Epithelial cell of prostate (primary cell): ENCODE measurements around the gene TRIM71.

ENCODE experiments used
- DNase-seq: peaks from one replicate; pipeline ENCODE4 v3.0.0-alpha.2; 2011; ENCODE audit warnings: low read depth, low spot score
- H3K27ac ChIP-seq: fragments of 450-650 bp; 2 replicates; pipeline ENCODE4 v1.5.1; 2017; ENCODE audit warnings: mild to moderate bottlenecking

The TRIM71 gene

GRCh38 chr3:32861681-32862080 is 43.9 kb downstream of the TRIM71 start:
- H3K27ac ChIP-seq: no peak overlapping the region
- DNase-seq: no peak

- no peak for DNase-seq
- H3K27ac ChIP-seq: no peak overlapping the region
These were observed 44.6 kb downstream of the TRIM71 start for GRCh38 chr3:32862247-32862935.

DNA sequence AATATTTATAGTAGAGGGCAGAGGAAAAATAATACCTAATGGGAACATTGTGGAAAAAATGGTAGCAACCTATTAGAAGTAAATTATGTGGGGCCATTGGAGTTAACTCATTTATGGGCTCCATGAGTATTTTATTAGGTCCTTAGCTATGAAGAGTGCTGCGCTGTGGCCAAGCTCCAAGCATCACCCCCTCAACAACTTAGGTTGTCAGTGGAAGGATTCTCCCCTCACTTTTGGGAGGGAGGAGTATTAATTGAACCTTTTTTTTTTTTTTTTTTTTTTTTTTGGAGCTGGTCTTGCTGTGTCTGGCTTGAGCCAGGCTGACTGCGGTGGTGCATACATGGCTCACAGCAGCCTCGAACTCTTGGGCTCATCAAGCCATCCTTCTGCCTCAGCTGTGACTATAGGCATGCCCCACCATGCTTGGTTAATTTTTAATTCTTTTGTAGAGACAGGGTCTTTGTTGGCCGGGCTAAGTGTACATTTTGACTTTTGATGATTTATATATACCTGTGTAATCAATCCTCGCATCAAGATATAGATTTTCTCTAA is 45.2 kb downstream of the TRIM71 start:
- H3K27ac ChIP-seq: no peak overlapping the region
- DNase-seq: no peak

DNA sequence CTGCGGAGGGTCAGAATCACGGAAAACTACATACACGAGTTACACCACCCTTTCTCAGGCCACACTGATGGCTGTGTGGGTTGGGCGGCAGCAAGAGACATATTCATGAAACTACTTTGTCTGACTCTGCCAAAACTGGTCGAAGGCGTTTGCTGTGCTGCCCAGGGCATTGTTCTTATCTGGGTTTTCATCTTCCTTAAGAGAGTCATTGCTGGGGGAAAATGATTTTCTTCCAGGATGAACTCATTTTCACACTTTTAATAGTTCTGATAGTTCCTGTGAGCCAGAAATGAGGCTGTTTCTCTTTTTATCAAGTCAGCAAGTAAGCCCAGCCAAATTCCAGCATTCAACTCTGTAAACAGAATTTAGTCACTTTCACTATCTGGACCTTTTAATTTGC is 47.6 kb downstream of the TRIM71 start:
- H3K27ac ChIP-seq: no peak overlapping the region
- peak; percentile 24 for DNase-seq

GRCh38 chr3:32866533-32866932 is 48.7 kb downstream of the TRIM71 start:
- no peak overlapping the region for H3K27ac ChIP-seq
- DNase-seq: no peak

DNA sequence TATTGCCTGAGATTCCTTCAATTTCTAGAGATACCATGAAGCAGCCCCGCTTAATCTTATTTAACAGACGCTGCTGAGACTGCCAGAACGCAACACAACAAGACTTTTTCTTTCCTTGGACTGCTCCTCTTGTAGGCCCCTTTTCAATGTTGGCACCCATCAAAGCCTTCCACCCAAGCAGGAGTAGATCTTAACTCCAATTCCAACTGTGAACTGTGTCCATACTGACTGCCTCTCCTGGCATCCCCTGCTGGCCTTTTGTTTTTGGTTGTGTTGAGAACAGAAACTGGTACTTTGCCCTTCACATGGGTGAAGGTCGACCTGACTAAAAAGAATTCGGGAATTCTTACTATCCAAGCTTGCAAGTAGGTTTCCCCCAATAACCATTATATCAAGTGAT is 50.2 kb downstream of the TRIM71 start:
- no peak overlapping the region for H3K27ac ChIP-seq
- DNase-seq: no peak

DNA sequence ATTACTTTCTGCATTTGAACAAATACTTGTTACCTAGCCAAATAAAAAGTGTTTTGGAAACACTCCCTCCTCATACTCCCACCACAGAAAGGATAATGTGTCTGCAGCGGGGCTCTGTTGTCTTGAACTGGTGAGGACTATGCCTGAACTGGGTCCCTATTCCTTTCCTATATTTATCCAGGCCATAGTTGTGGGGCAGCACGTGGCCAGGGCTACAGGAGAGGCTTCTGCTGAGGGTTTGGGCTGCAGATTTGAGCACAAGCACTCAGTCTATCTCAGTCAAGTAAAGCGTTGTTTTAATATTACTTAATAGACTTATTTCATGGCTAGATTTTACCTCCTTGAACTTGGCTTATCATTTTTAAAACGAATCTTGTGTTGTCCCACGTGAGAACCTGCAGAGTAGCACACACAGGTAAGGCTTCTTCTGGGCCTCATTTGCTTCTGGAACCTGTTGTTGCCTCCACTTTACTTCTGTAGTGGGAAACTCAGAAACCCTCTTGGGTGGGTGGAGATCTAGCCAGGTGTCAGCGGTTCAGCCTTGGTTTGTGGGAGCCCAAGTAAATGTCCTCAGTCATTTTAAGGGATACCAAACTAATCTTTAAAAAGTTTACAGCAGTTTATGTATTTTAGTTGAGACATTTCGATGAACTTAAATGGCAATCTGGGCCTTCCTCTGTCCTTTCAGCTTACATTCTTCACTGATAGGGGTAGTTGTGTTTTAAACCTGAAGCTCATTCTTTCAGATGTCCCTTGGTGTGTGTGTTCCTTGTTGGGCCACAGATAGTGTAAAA is 51.1 kb downstream of the TRIM71 start:
- H3K27ac ChIP-seq: no peak overlapping the region
- DNase-seq: no peak

- no peak overlapping the region for H3K27ac ChIP-seq
These were observed 51.8 kb downstream of the TRIM71 start for GRCh38 chr3:32869513-32870047.

DNA sequence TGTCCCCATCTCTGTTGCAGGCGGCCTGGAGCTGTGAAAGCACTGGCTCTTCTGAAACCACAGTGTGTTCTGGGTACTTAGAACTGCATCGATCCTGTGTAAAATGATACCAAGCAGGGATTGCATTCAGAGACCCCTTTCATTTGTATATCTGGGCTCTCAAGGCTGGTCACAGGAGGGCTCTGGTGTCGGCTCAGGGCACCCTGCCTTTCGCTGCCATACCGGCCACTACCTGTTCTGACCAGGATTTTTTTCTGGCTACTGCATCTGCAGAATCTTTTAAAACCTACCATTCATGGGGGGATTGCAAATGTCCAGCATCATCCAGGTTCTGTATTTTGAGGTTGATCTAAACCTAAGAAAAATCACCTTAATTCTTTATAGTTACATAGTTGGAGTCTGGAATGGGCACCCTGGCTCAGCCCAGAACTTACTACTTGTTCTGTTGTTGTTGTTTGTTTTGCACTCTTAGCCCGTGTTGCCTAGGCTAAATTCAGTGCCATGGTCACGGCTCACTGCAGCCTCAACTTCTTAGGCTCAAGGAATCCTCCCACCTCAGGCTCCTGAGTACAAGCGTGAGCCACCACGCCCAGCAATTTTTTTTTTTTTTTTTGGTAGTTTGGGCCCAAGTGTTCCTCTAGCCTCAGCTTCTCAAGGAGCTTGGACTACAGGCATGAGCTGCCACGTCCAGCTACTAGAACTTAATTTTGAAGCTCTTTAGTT is 52.7 kb downstream of the TRIM71 start:
- H3K27ac ChIP-seq: no peak overlapping the region
- no peak for DNase-seq

More at GRCh38 chr3:32869513-32870047, 51.8 kb downstream of the TRIM71 start:
- no peak for DNase-seq

DNA sequence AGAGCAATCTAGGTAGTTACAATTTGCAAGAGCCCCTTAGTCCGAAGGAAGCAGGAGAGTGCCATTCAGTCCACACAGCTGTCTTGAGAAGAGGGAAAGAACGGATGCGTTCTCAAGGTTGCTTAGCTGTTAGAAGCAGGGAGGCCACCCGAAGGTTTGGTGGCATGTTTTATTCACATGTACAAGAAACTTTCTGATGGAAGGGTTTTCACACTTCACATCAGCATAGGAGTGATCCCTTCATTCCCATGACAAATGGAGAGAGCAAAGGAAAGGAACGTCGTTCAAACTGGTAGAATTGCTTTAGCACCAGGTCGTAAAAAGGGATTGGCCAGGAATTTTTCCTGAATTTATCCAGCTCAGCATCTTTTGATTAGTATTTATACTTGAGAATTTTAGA is 53.5 kb downstream of the TRIM71 start:
- H3K27ac ChIP-seq: no peak overlapping the region
- no peak for DNase-seq

- H3K27ac ChIP-seq: no peak overlapping the region
- DNase-seq: no peak
These were observed 54.9 kb downstream of the TRIM71 start for GRCh38 chr3:32872487-32873382.

DNA sequence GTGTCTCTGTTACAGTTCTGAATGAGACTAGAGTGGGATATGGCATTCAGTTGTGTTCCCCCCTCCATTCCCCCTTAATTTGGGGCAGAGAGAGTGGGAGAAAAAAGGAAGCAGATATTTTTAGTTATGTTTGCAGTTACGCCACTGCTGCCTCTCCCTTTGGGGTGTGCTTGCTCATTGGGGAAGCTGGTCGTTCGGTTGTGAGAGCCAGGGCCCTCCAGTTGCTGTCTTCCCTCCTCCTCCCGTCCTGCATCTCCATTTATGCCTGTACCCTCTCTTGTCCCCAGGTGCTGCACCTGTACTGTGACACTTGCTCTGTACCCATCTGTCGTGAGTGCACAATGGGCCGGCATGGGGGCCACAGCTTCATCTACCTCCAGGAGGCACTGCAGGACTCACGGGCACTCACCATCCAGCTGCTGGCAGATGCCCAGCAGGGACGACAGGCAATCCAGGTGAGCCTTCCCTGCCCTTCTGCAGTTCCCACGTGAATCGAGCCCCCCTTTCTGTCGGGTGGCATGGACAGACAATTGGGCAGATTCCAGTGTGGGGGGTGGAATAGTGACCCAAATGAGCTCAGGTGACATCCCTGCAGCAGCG is 55.8 kb downstream of the TRIM71 start:
- H3K27ac ChIP-seq: no peak overlapping the region
- DNase-seq: no peak

DNA sequence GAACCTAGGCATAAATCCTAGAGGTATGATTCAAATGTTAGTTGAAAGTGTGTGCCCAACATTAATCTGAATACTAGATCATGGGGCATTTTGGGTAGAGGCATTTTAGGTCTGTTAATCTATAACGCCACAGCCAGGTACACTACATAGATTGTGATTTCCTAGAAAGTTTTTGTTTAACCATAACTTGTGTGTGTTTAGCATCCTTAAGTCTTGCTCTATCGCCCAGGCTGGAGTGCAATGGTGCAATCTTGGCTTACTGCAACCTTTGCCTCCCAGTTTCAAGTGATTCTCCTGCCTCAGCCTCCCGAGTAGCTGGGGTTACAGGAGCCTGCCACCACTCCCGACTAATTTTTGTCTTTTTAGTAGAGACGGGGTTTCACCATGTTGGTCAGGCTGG is 59.1 kb downstream of the TRIM71 start:
- H3K27ac ChIP-seq: no peak overlapping the region
- DNase-seq: no peak

GRCh38 chr3:32877598-32877997 is 59.8 kb downstream of the TRIM71 start:
- no peak overlapping the region for H3K27ac ChIP-seq
- no peak for DNase-seq

GRCh38 chr3:32880225-32880624 is 62.4 kb downstream of the TRIM71 start:
- H3K27ac ChIP-seq: no peak overlapping the region
- no peak for DNase-seq

DNA sequence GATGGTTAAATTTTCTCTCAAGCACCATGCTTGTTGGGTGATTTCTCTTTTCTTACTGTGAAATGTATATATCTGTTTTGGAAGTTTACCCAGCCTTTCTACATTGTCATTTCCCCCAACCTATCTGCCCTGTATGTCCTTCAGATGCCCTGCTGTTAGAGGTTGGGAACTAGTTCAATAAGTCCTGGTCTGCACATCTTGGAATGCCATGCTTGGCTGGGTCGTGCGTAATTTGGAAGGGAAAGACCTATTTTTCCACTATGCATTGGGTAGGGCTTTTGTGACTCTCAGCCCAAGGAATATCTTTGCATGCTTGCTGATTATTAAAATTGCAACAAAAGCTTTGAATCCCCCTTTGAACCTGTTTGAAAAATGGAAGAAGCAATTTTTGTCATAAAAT is 63.8 kb downstream of the TRIM71 start:
- H3K27ac ChIP-seq: no peak overlapping the region
- no peak for DNase-seq

- H3K27ac ChIP-seq: no peak overlapping the region
- no peak for DNase-seq
These were observed 64.4 kb downstream of the TRIM71 start for GRCh38 chr3:32882189-32882588.

DNA sequence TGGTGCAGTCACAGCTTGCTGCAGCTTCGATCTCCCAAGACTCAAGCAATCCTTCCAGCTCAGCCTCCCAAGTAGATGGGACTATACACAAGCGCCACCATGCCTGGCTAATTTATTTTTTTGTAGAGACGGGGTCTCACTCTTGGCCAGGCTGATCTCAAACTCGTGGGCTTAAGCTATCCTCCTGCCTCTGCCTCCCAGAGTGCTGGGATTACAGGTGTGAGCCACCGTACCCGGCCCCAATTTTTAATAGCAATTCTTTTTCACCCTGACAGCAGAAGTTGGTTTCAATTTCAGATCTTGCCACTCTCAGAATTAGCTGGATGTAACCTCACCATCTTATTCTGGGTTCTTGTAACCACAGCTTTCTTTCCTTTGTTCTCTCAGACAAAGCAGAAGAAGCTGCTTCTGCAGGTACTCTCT is 64.8 kb downstream of the TRIM71 start:
- H3K27ac ChIP-seq: no peak overlapping the region
- no peak for DNase-seq

DNA sequence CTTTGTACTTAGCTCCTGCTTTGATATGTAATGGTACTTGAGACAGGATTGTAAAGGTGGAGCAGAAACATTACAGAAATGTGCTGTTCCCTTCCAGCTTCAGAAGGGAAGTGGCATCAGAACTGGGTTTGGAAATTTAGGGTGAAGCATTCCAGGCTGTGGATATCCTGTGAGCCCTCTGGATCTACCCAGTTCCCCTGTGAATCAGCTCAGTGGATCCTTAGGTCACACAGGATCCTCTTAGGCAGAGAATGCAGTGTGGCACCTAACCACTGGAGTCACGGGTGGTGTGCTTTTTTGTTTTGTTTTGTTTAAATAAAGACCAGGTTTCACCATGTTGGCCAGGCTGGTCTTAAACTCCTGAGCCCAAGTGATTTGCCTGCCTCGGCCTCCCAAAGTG is 66.0 kb downstream of the TRIM71 start:
- H3K27ac ChIP-seq: no peak overlapping the region
- DNase-seq: no peak
